KOPT-K1 (cell line): Measurements from ENCODE around the gene IFNGR1.

Experiments used
- H3K27ac ChIP-seq: fragments of 200-600 bp; sonication (generic); 2 replicates; pipeline ENCODE4 v1.5.1; 2016; ENCODE audit warnings: antibody characterized with exemption, mild to moderate bottlenecking, low read depth, low read length; ENCODE audit not compliant: poor library complexity, severe bottlenecking
- H3K36me3 ChIP-seq: fragments of 200-600 bp; sonication (generic); 2 replicates; pipeline ENCODE4 v1.5.1; 2017; ENCODE audit warnings: antibody characterized with exemption, mild to moderate bottlenecking, low read length, moderate library complexity; ENCODE audit not compliant: insufficient read depth
- H3K9me3 ChIP-seq: fragments of 200-600 bp; sonication (generic); 2 replicates; pipeline ENCODE4 v1.5.1; 2017; ENCODE audit warnings: antibody characterized with exemption, low read length, mild to moderate bottlenecking; ENCODE audit not compliant: insufficient read depth, poor library complexity, severe bottlenecking

Gene IFNGR1

GRCh38 chr6:137165375-137166246 is 53.6 kb downstream of the IFNGR1 start:
- Histone ChIP-seq H3K9me3 (peaks cover 29% of the 10 kb centered on the region), H3K36me3 (no peaks in the 10 kb centered on the region), H3K27ac (no peak overlapping the region)

GRCh38 chr6:137163732-137164318 is 55.4 kb downstream of the IFNGR1 start:
- H3K27ac ChIP-seq = no peak overlapping the region
- peaks cover 29% of the 10 kb centered on the region for H3K9me3 ChIP-seq
- no peaks in the 10 kb centered on the region for H3K36me3 ChIP-seq

GRCh38 chr6:137162692-137163306 is 56.4 kb downstream of the IFNGR1 start:
- no peaks in the 10 kb centered on the region for H3K36me3 ChIP-seq
- H3K27ac ChIP-seq = no peak overlapping the region
- peaks cover 32% of the 10 kb centered on the region for H3K9me3 ChIP-seq

GRCh38 chr6:137161949-137162348 is 57.2 kb downstream of the IFNGR1 start:
- no peaks in the 10 kb centered on the region for H3K36me3 ChIP-seq
- peaks cover 32% of the 10 kb centered on the region for H3K9me3 ChIP-seq
- H3K27ac ChIP-seq = no peak overlapping the region

- H3K36me3 ChIP-seq = no peaks in the 10 kb centered on the region
- no peak overlapping the region for H3K27ac ChIP-seq
- peaks cover 32% of the 10 kb centered on the region for H3K9me3 ChIP-seq
Measured at GRCh38 chr6:137160763-137161162, 58.4 kb downstream of the IFNGR1 start.

- Histone ChIP-seq H3K27ac (no peak overlapping the region), H3K9me3 (peaks cover 32% of the 10 kb centered on the region), H3K36me3 (no peaks in the 10 kb centered on the region)
Measured at GRCh38 chr6:137159912-137160311, 59.3 kb downstream of the IFNGR1 start.

- H3K9me3 ChIP-seq = peaks cover 11% of the 10 kb centered on the region
- no peak overlapping the region for H3K27ac ChIP-seq
- no peaks in the 10 kb centered on the region for H3K36me3 ChIP-seq
Measured at GRCh38 chr6:137157601-137158000, 61.6 kb downstream of the IFNGR1 start.

GRCh38 chr6:137156650-137157049 is 62.5 kb downstream of the IFNGR1 start:
- peaks cover 8% of the 10 kb centered on the region for H3K9me3 ChIP-seq
- H3K27ac ChIP-seq = no peak overlapping the region
- H3K36me3 ChIP-seq = no peaks in the 10 kb centered on the region

GRCh38 chr6:137155830-137156229 is 63.4 kb downstream of the IFNGR1 start:
- no peaks in the 10 kb centered on the region for H3K36me3 ChIP-seq
- no peak overlapping the region for H3K27ac ChIP-seq
- H3K9me3 ChIP-seq = peaks cover 13% of the 10 kb centered on the region

- Histone ChIP-seq H3K9me3 (peaks cover 11% of the 10 kb centered on the region), H3K27ac (no peak overlapping the region), H3K36me3 (no peaks in the 10 kb centered on the region)
Measured at GRCh38 chr6:137150072-137150471, 69.1 kb downstream of the IFNGR1 start.

GRCh38 chr6:137149035-137149393 is 70.2 kb downstream of the IFNGR1 start:
- Histone ChIP-seq H3K36me3 (no peaks in the 10 kb centered on the region), H3K9me3 (peaks cover 11% of the 10 kb centered on the region), H3K27ac (no peak overlapping the region)

- H3K27ac ChIP-seq = no peak overlapping the region
- H3K36me3 ChIP-seq = no peaks in the 10 kb centered on the region
- peaks cover 11% of the 10 kb centered on the region for H3K9me3 ChIP-seq
Measured at GRCh38 chr6:137148306-137149034, 70.7 kb downstream of the IFNGR1 start.
